GM23248 (cell line): ENCODE data around the gene STARD13. TPM values are rescaled to one million over a fixed set of nuclear protein-coding genes. Genes with fewer than 3 reads are reported as not detected.

Experiments
- DNase-seq: peaks from one replicate; pipeline ENCODE4 v3.0.0-alpha.2; 2015
- H2AFZ ChIP-seq: fragments of 200-600 bp; sonication (generic); 2 replicates; pipeline ENCODE4 v1.6.1; 2016; ENCODE audit warnings: antibody characterized with exemption
- H3F3A ChIP-seq: fragments of 200-600 bp; sonication (generic); 2 replicates; pipeline ENCODE4 v1.6.1; 2016; ENCODE audit warnings: mild to moderate bottlenecking, antibody characterized with exemption, mixed run types; ENCODE audit not compliant: insufficient read depth
- H3K27ac ChIP-seq: fragments of 200-600 bp; sonication (generic); 2 replicates; pipeline ENCODE4 v1.5.1; 2016; ENCODE audit warnings: mild to moderate bottlenecking
- H3K27me3 ChIP-seq: fragments of 200-600 bp; sonication (generic); replicated peaks from 2 replicates; pipeline ENCODE4 v1.6.1; 2016; ENCODE audit warnings: mild to moderate bottlenecking; ENCODE audit not compliant: insufficient read depth
- H3K36me3 ChIP-seq: fragments of 200-600 bp; sonication (generic); 2 replicates; pipeline ENCODE4 v1.6.1; 2016; ENCODE audit warnings: low read depth, mild to moderate bottlenecking
- H3K4me1 ChIP-seq: fragments of 200-600 bp; sonication (generic); 2 replicates; pipeline ENCODE4 v1.6.1; 2016; ENCODE audit warnings: mild to moderate bottlenecking; ENCODE audit not compliant: insufficient read depth
- H3K4me2 ChIP-seq: fragments of 200-600 bp; sonication (generic); one replicate; pipeline ENCODE4 v1.6.1; 2016; ENCODE audit warnings: mild to moderate bottlenecking; ENCODE audit not compliant: unreplicated experiment
- H3K4me3 ChIP-seq: fragments of 200-600 bp; sonication (generic); 2 replicates; pipeline ENCODE4 v1.5.1; 2016; ENCODE audit warnings: mild to moderate bottlenecking
- H3K79me2 ChIP-seq: fragments of 200-600 bp; sonication (generic); 2 replicates; pipeline ENCODE4 v1.6.1; 2016; ENCODE audit warnings: mild to moderate bottlenecking; ENCODE audit not compliant: insufficient read depth
- H3K9ac ChIP-seq: fragments of 200-600 bp; sonication (generic); 2 replicates; pipeline ENCODE4 v1.6.1; 2016; ENCODE audit warnings: mild to moderate bottlenecking
- H3K9me2 ChIP-seq: fragments of 200-600 bp; sonication (generic); 2 replicates; pipeline ENCODE4 v1.6.1; 2016; ENCODE audit warnings: mixed run types, mild to moderate bottlenecking, moderate library complexity; ENCODE audit not compliant: insufficient read depth
- H3K9me3 ChIP-seq: fragments of 200-600 bp; sonication (generic); one replicate; pipeline ENCODE4 v1.6.1; 2017; ENCODE audit warnings: low read depth
- H4K20me1 ChIP-seq: fragments of 200-600 bp; sonication (generic); 2 replicates; pipeline ENCODE4 v1.6.0; 2016; ENCODE audit not compliant: insufficient read depth
- EZH2 ChIP-seq: fragments of 200-600 bp; sonication (generic); IDR thresholded peaks from 2 replicates; pipeline ENCODE4 v1.6.1; 2018; ENCODE audit warnings: antibody characterized with exemption, mild to moderate bottlenecking; ENCODE audit not compliant: insufficient read depth, poor library complexity, severe bottlenecking
- EZH2phosphoT487 ChIP-seq: fragments of 200-600 bp; sonication (generic); IDR thresholded peaks from 2 replicates; pipeline ENCODE4 v1.6.1; 2018; ENCODE audit warnings: antibody characterized with exemption, moderate library complexity, mild to moderate bottlenecking, low read depth; ENCODE audit not compliant: insufficient read depth
- WGBS, 2 experiments: methylation state at CpG; one replicate each; pipeline ENCODE4 v1.1.6; 2015 to 2017; ENCODE audit warnings: low lambda C conversion rate in 2 of 2, low coverage in 1 of 2; ENCODE audit errors: missing lambda C conversion rate in 2 of 2; 5-methylcytosine and 5-hydroxymethylcytosine counted together
- in situ Hi-C: fragments of 300-500 bp; cut with MboI; formaldehyde crosslinking; loops from 2 replicates; pipeline ENCODE4 v1.15.0; 2020
- polyA plus RNA-seq: library from polyadenylated mRNA; unstranded; fragments of >200 nt; fragmentation: Nextera tagmentation; extraction: Ambion mirVana; gene quantifications from 2 replicates; pipeline ENCODE4 v1.2.1, GENCODE V29; 2016
- total RNA-seq: library from RNA; depleted of rRNA; stranded (reverse); fragments of >200 nt; shearing (Covaris generic); gene quantifications from 2 replicates; pipeline ENCODE4 v1.2.3, GENCODE V29; 2014

Gene STARD13
- total and polyA plus RNA-seq, 2 experiments from 2014 or later: 13.8 to 16.6 TPM

DNA sequence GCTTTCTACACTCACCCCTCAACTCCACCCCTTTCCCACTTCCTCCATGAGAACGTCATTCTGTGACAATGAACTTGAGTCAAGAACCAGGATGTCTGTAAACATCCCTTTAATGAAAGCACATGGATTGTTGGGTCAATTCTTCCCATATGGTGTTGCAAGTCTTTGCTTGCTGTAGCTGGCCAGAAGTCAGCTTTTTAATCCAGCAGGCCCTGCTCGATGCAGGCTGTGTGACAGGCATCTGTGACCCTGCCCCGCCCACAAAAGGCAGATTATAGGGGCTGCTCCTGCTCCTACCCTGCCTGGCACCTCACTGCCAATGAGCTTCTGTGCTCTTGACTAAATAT lies 78.0 kb downstream of the STARD13 start:
- Histone ChIP-seq H3K4me1 (peaks cover 47% of the 10 kb centered on the region), H3K27ac (peak overlapping the region; percentile 84), H3K4me3 (0 out of 2 replicates have a peak overlapping the region, but pooled peaks have one; percentile 3), H3F3A (peaks cover 55% of the 10 kb centered on the region), H3K4me2 (peak overlapping the region; percentile 44), H3K79me2 (peaks cover 97% of the 10 kb centered on the region), H3K27me3 (no peaks in the 10 kb centered on the region), H3K36me3 (no peaks in the 10 kb centered on the region), H2AFZ (no peak overlapping the region), H3K9ac (peak overlapping the region; percentile 64), H3K9me2 (no peaks in the 10 kb centered on the region), H4K20me1 (no peaks in the 10 kb centered on the region; the same call in 1 of the 2 replicates), H3K9me3 (no peaks in the 10 kb centered on the region)
- TF ChIP-seq EZH2phosphoT487 (no peak), EZH2 (no peak)
- 4% methylated on average over 3 of the region's 3 CpGs for WGBS, 2 experiments
- DNase-seq: peak; percentile 92
- in situ Hi-C loops: no loop called here

DNA sequence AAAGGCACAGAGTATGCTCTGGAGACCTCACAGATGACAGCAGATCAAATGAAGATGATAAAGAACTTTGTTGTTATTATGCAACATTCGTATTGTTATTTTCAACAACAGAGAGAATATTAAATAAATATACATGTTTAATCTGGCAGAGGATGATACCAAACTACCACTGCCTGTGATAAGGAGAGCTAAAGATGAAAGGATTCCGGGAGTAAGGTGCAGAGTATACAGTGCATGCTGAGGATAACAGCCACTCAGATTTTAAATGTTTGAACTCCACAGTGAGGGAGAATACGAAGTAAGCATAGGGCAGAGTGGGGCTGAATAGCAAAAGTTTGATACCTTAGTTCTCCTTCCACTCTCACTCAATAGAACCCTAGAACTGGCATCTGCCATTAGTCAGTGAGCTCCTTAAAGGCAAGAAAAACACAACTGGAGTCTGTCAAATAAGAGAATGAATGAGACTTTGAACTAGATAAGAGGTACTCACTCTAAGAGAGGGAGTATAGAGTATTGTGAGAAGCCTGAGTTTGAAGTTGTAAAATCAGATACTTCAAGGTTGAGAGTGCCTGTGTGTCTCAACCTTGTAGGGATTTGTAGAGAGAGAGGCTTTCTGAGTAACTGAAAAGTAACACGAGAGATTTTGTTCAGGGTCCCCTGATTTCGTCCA lies 78.5 kb downstream of the STARD13 start:
- in situ Hi-C loops: no loop called here
- Histone ChIP-seq H3K4me1 (peaks cover 47% of the 10 kb centered on the region), H3K4me2 (peak overlapping the region; percentile 44), H3K9me2 (no peaks in the 10 kb centered on the region), H3K9me3 (no peaks in the 10 kb centered on the region), H2AFZ (no peak overlapping the region), H3K4me3 (0 out of 2 replicates have a peak overlapping the region, but pooled peaks have one; percentile 3), H3K79me2 (peaks cover 97% of the 10 kb centered on the region), H4K20me1 (no peaks in the 10 kb centered on the region; the same call in 1 of the 2 replicates), H3K27me3 (no peaks in the 10 kb centered on the region), H3F3A (peaks cover 52% of the 10 kb centered on the region), H3K27ac (peak overlapping the region; percentile 84), H3K9ac (peak overlapping the region; percentile 64), H3K36me3 (no peaks in the 10 kb centered on the region)
- WGBS, 2 experiments: 58 to 59% methylated on average over 5 of the region's 5 CpGs
- no peak for DNase-seq
- TF ChIP-seq EZH2phosphoT487: no peak
- no peak for TF ChIP-seq EZH2

DNA sequence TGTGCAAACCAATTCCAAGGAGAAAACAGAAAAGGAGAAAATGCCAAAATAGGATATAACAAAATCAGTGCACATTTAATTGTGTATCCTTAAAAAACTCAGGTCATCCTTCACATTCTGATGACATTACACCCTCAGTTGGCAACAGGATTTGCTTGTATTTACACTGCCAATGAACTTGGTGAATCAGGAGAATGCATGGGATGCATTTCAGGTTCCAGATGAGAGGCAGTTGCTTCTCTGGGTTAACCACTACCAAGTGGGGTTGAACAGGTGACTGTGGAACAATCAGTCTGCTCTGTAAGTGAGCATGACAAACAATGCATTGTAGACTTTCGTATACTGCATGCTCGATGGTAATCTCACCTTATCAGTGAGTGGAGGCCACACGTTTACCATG lies 79.1 kb downstream of the STARD13 start:
- H3K9ac ChIP-seq: peak overlapping the region; percentile 64; the same call in 1 of the 2 replicates
- H4K20me1 ChIP-seq: no peaks in the 10 kb centered on the region; the same call in 1 of the 2 replicates
- 96 to 98% methylated on average over 3 of the region's 3 CpGs for WGBS, 2 experiments
- H3K9me3 ChIP-seq: no peaks in the 10 kb centered on the region
- peak overlapping the region; percentile 84 for H3K27ac ChIP-seq
- peaks cover 48% of the 10 kb centered on the region for H3F3A ChIP-seq
- peaks cover 97% of the 10 kb centered on the region for H3K79me2 ChIP-seq
- no peaks in the 10 kb centered on the region for H3K27me3 ChIP-seq
- TF ChIP-seq EZH2phosphoT487 (no peak), EZH2 (no peak)
- peak; percentile 79 for DNase-seq
- H3K36me3 ChIP-seq: no peaks in the 10 kb centered on the region
- peaks cover 47% of the 10 kb centered on the region for H3K4me1 ChIP-seq
- no peaks in the 10 kb centered on the region for H3K9me2 ChIP-seq
- no peak overlapping the region for H3K4me3 ChIP-seq
- H3K4me2 ChIP-seq: peak overlapping the region; percentile 44
- in situ Hi-C loops: no loop called here
- H2AFZ ChIP-seq: no peak overlapping the region

DNA sequence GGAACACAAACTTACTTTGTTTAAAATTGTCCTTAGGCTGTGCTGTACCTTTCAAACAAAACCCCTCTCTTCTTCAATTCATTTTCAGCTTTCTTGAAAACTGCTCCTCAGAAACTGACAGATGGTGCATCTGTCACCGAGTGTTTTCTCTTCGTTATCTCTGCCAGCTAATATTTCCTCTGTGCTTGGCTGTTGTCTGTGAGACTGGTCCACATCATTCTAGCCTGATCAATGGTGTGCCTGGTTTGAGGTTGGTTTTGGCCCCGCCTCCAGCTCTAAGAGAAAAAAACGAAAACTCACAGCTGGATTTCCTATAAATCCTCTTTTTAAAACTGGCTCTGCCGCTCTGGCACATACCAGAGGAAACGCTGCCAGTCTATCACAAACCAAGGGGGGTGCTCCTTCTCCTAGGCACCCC lies 79.7 kb downstream of the STARD13 start:
- in situ Hi-C loops: no loop called here
- Histone ChIP-seq H3K4me3 (no peak overlapping the region), H3K4me2 (no peak overlapping the region), H3F3A (peaks cover 48% of the 10 kb centered on the region), H3K9me3 (no peaks in the 10 kb centered on the region), H3K4me1 (peaks cover 47% of the 10 kb centered on the region), H3K36me3 (no peaks in the 10 kb centered on the region), H3K9me2 (no peaks in the 10 kb centered on the region), H3K27me3 (no peaks in the 10 kb centered on the region), H3K27ac (peak overlapping the region; percentile 77), H4K20me1 (no peaks in the 10 kb centered on the region; the same call in 1 of the 2 replicates), H3K9ac (peak overlapping the region; percentile 11), H2AFZ (no peak overlapping the region), H3K79me2 (peaks cover 98% of the 10 kb centered on the region)
- no peak for TF ChIP-seq EZH2
- no peak for TF ChIP-seq EZH2phosphoT487
- DNase-seq: no peak
- WGBS, 2 experiments: 55 to 59% methylated on average over 6 of the region's 6 CpGs
